Activated CD8-positive, alpha-beta memory T cell treated with anti-CD3 and anti-CD28 coated beads, Interleukin-2, amount 10 ng/mL, durations not matched to agents 7 days and 5 days (primary cell): ENCODE measurements around the gene IGSF5. TPM values are rescaled to one million over a fixed set of nuclear protein-coding genes. Genes with fewer than 3 reads are reported as not detected.

ENCODE experiments used
- ATAC-seq: fragments of 150-1000 bp; cut with Tn5 transposase; one replicate; pipeline ENCODE4 v1.10.0; 2021; ENCODE audit warnings: moderate library complexity
- CTCF ChIA-PET: fragments of 350-600 bp; sonication (Branson Sonifier 250); formaldehyde crosslinking; loops from one replicate; lab custom pipeline; 2021; ENCODE audit warnings: antibody characterized with exemption; lab: Charles Lee
- DNase-seq: peaks from one replicate; pipeline ENCODE4 v3.0.0-alpha.2; 2020
- H3K27ac Mint-ChIP-seq: one replicate; pipeline ENCODE4 v1.8.0; 2021; ENCODE audit warnings: mild to moderate bottlenecking, mixed read lengths
- H3K27me3 Mint-ChIP-seq: one replicate; pipeline ENCODE4 v1.8.0; 2021; ENCODE audit warnings: mixed read lengths
- H3K36me3 Mint-ChIP-seq: one replicate; pipeline ENCODE4 v1.8.0; 2021; ENCODE audit warnings: mild to moderate bottlenecking, mixed read lengths
- H3K4me1 Mint-ChIP-seq: one replicate; pipeline ENCODE4 v1.8.0; 2021; ENCODE audit warnings: mixed read lengths
- H3K4me3 Mint-ChIP-seq: one replicate; pipeline ENCODE4 v1.8.0; 2021; ENCODE audit warnings: mild to moderate bottlenecking, moderate library complexity, mixed read lengths
- H3K9me3 Mint-ChIP-seq: one replicate; pipeline ENCODE4 v1.8.0; 2022; ENCODE audit warnings: low read depth, mixed read lengths
- total RNA-seq, 2 experiments: library from RNA; stranded (reverse); gene quantifications; one replicate each; pipeline ENCODE4 v1.2.3, GENCODE V29; 2021

IGSF5 gene
- total RNA-seq, 2 experiments from 2014 or later = not detected

DNA sequence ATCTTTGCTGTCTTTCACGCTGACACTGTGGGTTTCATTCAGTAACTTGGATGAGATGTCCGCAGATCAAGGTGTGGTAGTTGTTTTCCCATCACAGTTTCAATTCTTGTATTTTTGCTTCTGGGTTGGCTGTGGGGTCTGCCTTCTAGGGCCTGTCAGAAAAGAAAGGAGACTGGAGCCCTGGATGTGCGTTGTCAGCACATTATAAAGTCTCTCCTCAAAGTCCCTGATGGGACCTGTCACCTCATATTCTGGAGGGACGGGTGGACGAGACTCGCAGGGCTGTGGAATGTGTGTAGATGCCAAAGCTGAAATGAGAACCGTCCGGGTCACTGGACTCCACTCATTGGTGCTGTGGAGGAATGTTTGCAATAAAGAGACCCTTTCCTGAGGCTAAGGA lies 11.3 kb downstream of the IGSF5 start:
- Mint-ChIP-seq H3K27me3 (no peaks in the 10 kb centered on the region), H3K27ac (no peak overlapping the region), H3K4me3 (no peak overlapping the region), H3K9me3 (peaks cover 6% of the 10 kb centered on the region), H3K36me3 (no peaks in the 10 kb centered on the region), H3K4me1 (no peaks in the 10 kb centered on the region)
- DNase-seq = no peak
- CTCF ChIA-PET = no interaction called here
- no peak for ATAC-seq

DNA sequence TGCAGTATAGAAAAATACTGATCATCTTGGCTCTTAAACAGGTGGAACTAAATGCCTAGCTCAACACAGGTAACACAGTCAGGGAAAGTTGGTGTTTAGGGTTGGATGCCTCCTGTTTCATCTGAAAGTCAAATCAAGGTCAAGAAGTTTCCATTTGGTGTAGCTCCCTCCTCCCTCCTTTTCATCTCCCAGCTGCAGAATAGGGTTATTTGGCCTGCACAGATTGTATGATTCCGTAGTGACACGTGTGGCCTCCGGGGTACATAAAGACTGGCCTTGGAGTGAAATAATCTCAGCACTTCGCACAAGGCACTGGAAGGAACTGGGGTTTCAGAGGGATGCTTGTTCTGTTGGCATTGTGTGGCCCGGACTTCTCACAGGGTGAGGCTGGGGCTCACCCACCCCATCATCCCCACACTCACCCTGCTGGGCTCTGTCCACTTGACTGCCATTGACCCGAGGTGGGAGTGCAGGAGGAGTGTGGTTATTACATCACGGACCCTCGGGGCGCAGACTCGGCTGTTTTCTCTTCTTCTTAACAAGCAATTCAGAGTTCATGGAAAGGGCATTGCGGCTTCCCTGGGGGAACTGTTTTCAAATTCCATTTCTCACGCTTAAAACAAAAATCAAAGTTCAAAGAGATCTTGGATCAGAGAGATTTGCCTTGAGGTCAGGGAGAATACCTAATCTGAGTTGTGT lies 18.4 kb downstream of the IGSF5 start:
- no peak overlapping the region for H3K4me3 Mint-ChIP-seq
- H3K27ac Mint-ChIP-seq = no peak overlapping the region
- no peaks in the 10 kb centered on the region for H3K27me3 Mint-ChIP-seq
- DNase-seq (no peak), ATAC-seq (no peak)
- H3K4me1 Mint-ChIP-seq = no peaks in the 10 kb centered on the region
- no peaks in the 10 kb centered on the region for H3K36me3 Mint-ChIP-seq
- CTCF ChIA-PET = no interaction called here
- H3K9me3 Mint-ChIP-seq = peaks cover 3% of the 10 kb centered on the region

GRCh38 chr21:39774227-39774626 lies 29.2 kb downstream of the IGSF5 start:
- Mint-ChIP-seq H3K4me3 (no peak overlapping the region), H3K9me3 (no peaks in the 10 kb centered on the region), H3K36me3 (no peaks in the 10 kb centered on the region), H3K27me3 (no peaks in the 10 kb centered on the region), H3K4me1 (no peaks in the 10 kb centered on the region), H3K27ac (no peak overlapping the region)
- DNase-seq (no peak), ATAC-seq (no peak)
- CTCF ChIA-PET = no interaction called here

- ATAC-seq (no peak), DNase-seq (no peak)
- Mint-ChIP-seq H3K4me3 (no peak overlapping the region), H3K9me3 (no peaks in the 10 kb centered on the region), H3K36me3 (no peaks in the 10 kb centered on the region), H3K27me3 (no peaks in the 10 kb centered on the region), H3K4me1 (no peaks in the 10 kb centered on the region), H3K27ac (no peak overlapping the region)
- CTCF ChIA-PET = no interaction called here
These were observed 30.8 kb downstream of the IGSF5 start for GRCh38 chr21:39775816-39776215.

DNA sequence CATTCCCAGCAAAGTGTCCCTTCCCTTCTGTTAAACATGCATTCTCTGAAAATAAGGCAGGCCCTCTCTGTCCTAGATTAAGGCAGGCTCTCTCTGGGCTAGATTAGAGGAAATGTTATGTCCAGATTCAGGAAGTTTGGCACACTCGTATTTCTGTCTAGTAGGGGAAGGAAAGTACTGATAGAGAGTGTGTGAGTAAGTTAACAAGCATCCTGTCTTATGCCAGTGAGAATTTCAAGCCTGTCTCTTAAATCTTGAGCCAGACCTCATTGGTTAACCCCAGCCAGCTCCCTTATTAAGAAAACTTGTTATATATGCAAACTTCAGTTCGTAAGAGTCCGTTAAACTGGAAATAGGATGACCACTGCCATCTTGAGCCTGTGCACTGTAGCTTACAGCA lies 31.6 kb downstream of the IGSF5 start:
- Mint-ChIP-seq H3K27ac (no peak overlapping the region), H3K27me3 (no peaks in the 10 kb centered on the region), H3K4me1 (no peaks in the 10 kb centered on the region), H3K9me3 (no peaks in the 10 kb centered on the region), H3K36me3 (no peaks in the 10 kb centered on the region), H3K4me3 (no peak overlapping the region)
- DNase-seq (no peak), ATAC-seq (no peak)
- CTCF ChIA-PET = no interaction called here

GRCh38 chr21:39781331-39781730 lies 36.3 kb downstream of the IGSF5 start:
- DNase-seq (no peak), ATAC-seq (no peak)
- Mint-ChIP-seq H3K27me3 (no peaks in the 10 kb centered on the region), H3K4me1 (no peaks in the 10 kb centered on the region), H3K36me3 (no peaks in the 10 kb centered on the region), H3K27ac (no peak overlapping the region), H3K4me3 (no peak overlapping the region), H3K9me3 (no peaks in the 10 kb centered on the region)
- CTCF ChIA-PET = no interaction called here

DNA sequence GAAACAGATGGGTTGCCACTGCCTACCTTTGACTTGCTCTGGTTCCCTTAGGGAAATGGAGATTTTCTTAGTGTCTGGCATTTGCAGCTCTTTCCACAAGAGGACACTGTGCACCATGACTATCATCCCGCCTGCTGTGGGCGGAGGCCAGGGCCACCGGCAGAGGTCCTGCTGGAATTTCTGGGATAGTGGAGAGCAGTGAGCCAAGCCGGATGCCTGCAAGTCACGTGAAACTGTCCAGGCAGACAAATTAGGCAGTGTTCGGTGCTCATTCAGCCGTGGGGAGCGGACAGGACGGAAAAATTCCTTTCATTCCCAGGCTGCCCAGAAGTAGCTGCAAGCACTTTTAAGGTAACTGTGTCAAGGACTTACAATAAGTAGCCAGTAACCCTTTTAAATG lies 43.4 kb downstream of the IGSF5 start:
- Mint-ChIP-seq H3K27ac (no peak overlapping the region), H3K36me3 (no peaks in the 10 kb centered on the region), H3K4me3 (no peak overlapping the region), H3K4me1 (no peaks in the 10 kb centered on the region), H3K27me3 (no peaks in the 10 kb centered on the region), H3K9me3 (no peaks in the 10 kb centered on the region)
- ATAC-seq (no peak), DNase-seq (no peak)
- CTCF ChIA-PET = no interaction called here

DNA sequence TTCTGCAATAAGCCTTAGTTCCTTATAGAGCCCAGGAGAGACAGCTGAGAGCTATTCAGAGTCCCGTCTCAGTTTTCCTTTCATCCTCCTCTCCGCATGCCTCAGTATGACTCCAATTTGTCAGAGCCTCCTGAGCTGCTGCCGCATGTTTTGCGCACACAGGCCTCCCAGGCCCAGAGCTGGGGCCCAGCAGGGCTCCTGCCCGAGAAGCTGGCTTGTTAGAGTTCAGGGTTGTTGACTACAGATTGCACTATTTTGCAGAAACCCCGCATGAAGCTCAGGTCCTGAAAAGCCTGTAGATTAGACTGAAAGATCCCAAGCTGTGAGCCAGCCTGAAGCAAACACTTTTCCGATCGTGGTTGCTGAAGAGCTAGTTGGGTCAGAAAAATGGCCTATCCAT lies 51.5 kb downstream of the IGSF5 start:
- ATAC-seq = no peak

DNA sequence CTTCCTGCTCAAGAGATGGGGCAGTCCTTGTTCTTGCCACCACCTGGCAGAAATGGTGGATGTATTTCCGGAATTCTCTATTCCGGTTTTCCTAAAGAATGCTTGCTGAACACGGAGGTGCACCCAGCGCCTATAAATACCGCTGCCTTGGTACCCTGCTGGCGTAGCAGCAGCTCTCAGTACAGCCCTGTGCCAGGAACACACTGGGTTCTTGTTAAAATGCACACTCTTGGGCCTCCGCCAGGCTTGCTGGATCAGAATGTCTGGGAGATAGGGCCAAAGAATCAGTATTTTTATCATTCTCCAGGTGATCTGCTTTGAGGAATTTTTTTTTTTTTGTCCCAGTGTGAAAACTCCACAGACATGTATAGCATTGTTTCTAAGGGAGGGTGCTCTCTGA lies 54.2 kb downstream of the IGSF5 start:
- no peak for DNase-seq
- Mint-ChIP-seq H3K27me3 (no peaks in the 10 kb centered on the region), H3K27ac (no peak overlapping the region), H3K9me3 (peaks cover 1% of the 10 kb centered on the region), H3K4me3 (no peak overlapping the region), H3K4me1 (no peaks in the 10 kb centered on the region), H3K36me3 (no peaks in the 10 kb centered on the region)
- ATAC-seq = no peak
- CTCF ChIA-PET = no interaction called here

More for the DNA sequence above, 51.5 kb downstream of the IGSF5 start:
- Mint-ChIP-seq H3K27ac (no peak overlapping the region), H3K4me3 (no peak overlapping the region), H3K4me1 (no peaks in the 10 kb centered on the region), H3K27me3 (no peaks in the 10 kb centered on the region), H3K9me3 (no peaks in the 10 kb centered on the region), H3K36me3 (no peaks in the 10 kb centered on the region)
- no peak for DNase-seq
- CTCF ChIA-PET = no interaction called here

GRCh38 chr21:39800311-39800710 lies 55.3 kb downstream of the IGSF5 start:
- DNase-seq (no peak), ATAC-seq (no peak)
- Mint-ChIP-seq H3K27me3 (no peaks in the 10 kb centered on the region), H3K4me1 (no peaks in the 10 kb centered on the region), H3K4me3 (no peak overlapping the region), H3K9me3 (peaks cover 5% of the 10 kb centered on the region), H3K27ac (no peak overlapping the region), H3K36me3 (no peaks in the 10 kb centered on the region)
- CTCF ChIA-PET = no interaction called here

DNA sequence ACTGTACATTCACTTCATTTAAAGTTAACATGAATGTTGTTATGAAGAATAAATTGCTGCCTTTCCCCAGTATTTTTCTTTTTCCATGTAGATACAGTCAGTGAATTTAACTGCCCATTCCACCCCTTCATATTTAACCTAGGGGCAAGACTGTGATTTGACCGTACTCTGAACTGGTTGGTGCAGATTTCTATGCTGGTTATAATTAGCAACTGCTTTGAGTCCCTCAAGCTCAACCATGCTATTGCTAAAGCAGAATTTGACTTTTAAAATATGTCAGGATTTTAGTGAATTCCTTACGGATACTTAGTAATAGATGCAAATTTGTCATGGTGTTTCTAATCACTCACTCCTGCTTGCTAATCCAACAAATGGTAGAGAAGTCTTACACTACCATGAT lies 57.2 kb downstream of the IGSF5 start:
- Mint-ChIP-seq H3K27ac (no peak overlapping the region), H3K36me3 (no peaks in the 10 kb centered on the region), H3K4me1 (no peaks in the 10 kb centered on the region)

GRCh38 chr21:39803393-39803792 lies 58.4 kb downstream of the IGSF5 start:
- CTCF ChIA-PET = no interaction called here

More for the DNA sequence above, 57.2 kb downstream of the IGSF5 start:
- Mint-ChIP-seq H3K27me3 (no peaks in the 10 kb centered on the region), H3K4me3 (no peak overlapping the region), H3K9me3 (peaks cover 7% of the 10 kb centered on the region)
- no peak for DNase-seq
- CTCF ChIA-PET = no interaction called here
- ATAC-seq = no peak

GRCh38 chr21:39804240-39804639 lies 59.3 kb downstream of the IGSF5 start:
- no peaks in the 10 kb centered on the region for H3K36me3 Mint-ChIP-seq
- no peak overlapping the region for H3K4me3 Mint-ChIP-seq
- CTCF ChIA-PET = no interaction called here
- no peaks in the 10 kb centered on the region for H3K27me3 Mint-ChIP-seq
- peaks cover 9% of the 10 kb centered on the region for H3K9me3 Mint-ChIP-seq
- DNase-seq (no peak), ATAC-seq (no peak)
- no peaks in the 10 kb centered on the region for H3K4me1 Mint-ChIP-seq
- H3K27ac Mint-ChIP-seq = no peak overlapping the region

More at GRCh38 chr21:39803393-39803792, 58.4 kb downstream of the IGSF5 start:
- ATAC-seq (no peak), DNase-seq (no peak)
- Mint-ChIP-seq H3K4me1 (no peaks in the 10 kb centered on the region), H3K27ac (no peak overlapping the region), H3K36me3 (no peaks in the 10 kb centered on the region), H3K27me3 (no peaks in the 10 kb centered on the region), H3K4me3 (no peak overlapping the region), H3K9me3 (peaks cover 7% of the 10 kb centered on the region)

GRCh38 chr21:39805983-39806382 lies 61.0 kb downstream of the IGSF5 start:
- CTCF ChIA-PET = no interaction called here
- ATAC-seq (no peak), DNase-seq (no peak)
- Mint-ChIP-seq H3K27me3 (no peaks in the 10 kb centered on the region), H3K27ac (no peak overlapping the region), H3K9me3 (peaks cover 9% of the 10 kb centered on the region), H3K4me3 (no peak overlapping the region), H3K36me3 (no peaks in the 10 kb centered on the region), H3K4me1 (no peaks in the 10 kb centered on the region)
